Measurements from ENCODE around the gene OPA3.

GRCh38 chr19:45591638-45592005 is 7.0 kb upstream of the OPA3 start:
- no peak for TF ChIP-seq CTCF (IDR thresholded peaks at IDR 0.05)
- no peak for TF ChIP-seq POLR2A (IDR thresholded peaks at IDR 0.05)
- TF ChIP-seq POLR2AphosphoS5 (IDR thresholded peaks at IDR 0.05), result no peak
